HG02840 (cell line): ENCODE measurements around the gene MACC1.
"Not testable (repeated sequence)": the region's sequence is repeated elsewhere in the genome, so short reads cannot be mapped to it uniquely, and the experiment has no call there.

Experiments used
- ATAC-seq: cut with Tn5 transposase; IDR thresholded peaks from one replicate; pipeline ENCODE4 v1.9.1; 2021; ENCODE audit warnings: mild to moderate bottlenecking, moderate library complexity, moderate number of reproducible peaks; ENCODE audit not compliant: unreplicated experiment, low FRiP score

The MACC1 gene

DNA sequence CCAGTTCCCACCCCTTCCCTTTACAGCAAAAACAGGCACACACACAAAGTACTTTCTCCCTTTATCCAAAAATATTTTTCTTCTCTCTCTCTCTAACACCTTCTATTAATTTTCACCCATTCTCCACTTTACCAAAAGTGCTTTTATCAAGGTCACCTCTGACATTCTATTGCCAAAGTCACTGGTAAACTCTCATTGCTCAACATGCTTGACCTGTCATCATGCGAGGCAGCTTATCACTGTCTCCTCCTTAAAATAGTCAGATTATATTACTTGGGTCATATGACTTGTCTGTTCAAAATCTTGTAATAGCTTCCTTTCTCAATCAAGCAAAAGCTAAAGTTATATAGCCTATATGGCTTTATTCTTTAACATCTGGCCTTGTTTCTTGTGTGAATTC lies 28.6 kb downstream of the MACC1 start:
- no peak for ATAC-seq

- not testable (repeated sequence) for ATAC-seq
Observed at GRCh38 chr7:20187850-20188249, 29.3 kb downstream of the MACC1 start.

DNA sequence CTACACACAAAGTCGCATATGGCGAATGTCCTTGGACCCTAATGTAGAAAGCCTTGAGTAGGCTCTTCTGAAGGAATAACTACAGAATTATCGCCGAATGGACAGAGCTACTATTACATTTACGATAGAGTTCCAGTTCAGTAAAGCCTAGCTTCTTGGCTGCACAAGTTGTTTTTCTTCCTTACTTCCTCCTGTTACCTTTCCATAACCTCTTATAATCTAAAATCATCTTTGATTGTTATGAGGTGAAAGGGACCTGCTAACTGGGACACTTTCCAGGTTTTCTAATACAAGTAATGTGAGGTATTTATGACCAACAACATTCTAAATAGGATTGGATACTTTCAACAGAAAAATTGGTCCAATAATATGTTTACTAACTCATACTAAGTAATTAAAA lies 31.2 kb downstream of the MACC1 start:
- no peak for ATAC-seq

DNA sequence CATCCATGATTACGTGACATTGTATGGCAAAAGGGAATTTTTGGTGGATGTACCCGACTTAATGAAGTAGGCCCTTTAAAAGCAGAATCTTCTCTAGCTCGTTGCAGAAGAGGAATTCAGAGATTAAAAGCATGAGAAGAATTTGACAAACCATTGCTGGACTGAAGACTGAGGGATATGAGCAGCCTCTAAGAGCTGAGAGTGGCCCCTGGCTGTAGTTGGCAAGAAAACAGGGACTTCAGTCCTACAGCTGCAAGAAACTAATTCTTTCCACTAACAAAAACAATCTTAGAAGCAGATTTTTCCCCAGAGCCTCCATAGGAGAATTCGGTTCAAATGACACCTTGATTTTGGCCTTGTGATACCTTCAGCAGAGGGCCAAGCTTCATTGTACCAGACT lies 34.1 kb downstream of the MACC1 start:
- no peak for ATAC-seq

- no peak for ATAC-seq
Observed at GRCh38 chr7:20176578-20177242, 40.5 kb downstream of the MACC1 start.

DNA sequence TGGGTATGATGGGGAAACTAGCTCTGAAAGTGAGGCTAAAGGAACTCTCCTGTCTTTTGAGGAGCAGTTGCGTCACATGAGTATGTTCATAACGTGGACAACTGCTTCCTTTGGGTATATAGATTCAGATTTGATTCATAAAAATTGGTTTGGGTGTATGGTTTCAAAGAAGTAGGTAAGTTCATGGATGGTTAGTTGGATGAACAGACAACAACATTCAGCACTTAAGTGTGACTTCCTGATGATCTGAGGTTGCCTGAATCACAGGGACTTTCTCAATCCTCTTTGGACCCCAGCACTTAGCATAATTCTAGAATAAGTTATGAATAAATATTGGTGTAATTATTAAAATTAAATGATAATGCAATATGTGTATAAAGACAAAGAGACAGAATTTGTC lies 43.4 kb downstream of the MACC1 start:
- ATAC-seq, result no peak

DNA sequence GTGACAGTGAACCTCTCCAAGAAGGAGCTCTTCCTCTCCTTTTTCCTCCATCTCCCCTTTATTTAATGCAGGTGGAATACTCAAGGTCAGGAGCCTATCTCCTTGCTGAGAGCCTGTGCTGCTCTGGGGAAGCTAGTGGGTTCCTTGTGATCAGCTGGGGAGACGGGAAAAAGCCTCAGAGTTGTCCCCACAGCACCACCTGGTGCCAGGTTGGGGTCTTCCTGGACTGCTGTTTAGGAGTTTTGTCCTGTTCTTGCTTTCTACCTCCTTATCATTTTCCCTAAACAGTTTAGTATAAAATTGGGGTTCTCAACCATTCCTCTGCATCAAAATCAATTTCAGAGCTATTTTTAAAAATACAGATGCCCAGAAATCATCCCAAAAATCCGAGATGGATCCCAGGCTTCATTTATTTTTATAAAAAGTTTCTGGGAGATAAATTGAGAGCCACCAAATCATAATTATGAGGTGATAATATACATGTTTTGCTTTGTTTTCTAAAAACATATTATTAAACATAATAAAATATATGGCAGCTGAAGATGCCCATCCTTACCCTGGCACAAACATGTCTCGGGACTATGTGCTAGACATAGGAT lies 44.3 kb downstream of the MACC1 start:
- no peak for ATAC-seq

GRCh38 chr7:20170633-20171032 lies 46.6 kb downstream of the MACC1 start:
- ATAC-seq, result no peak

DNA sequence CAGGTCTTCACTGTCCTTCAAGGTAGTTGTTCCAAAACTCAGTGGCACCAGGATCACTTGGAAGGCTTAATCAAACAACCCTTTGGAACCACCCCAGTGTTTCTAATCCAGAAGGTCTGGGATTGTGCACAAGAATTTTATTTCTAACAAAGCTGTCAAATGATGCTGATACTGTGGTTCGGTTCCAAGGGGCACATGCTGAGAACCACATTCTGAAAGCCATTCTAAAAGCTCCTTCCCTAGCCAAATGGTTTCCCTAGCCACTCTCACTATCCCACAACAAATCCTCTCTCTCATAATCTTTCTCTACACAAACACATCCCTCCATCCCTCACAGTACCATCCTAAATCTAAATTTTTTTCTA lies 52.1 kb downstream of the MACC1 start:
- no peak for ATAC-seq

- ATAC-seq, result no peak
Observed at GRCh38 chr7:20164425-20165145, 52.6 kb downstream of the MACC1 start.

DNA sequence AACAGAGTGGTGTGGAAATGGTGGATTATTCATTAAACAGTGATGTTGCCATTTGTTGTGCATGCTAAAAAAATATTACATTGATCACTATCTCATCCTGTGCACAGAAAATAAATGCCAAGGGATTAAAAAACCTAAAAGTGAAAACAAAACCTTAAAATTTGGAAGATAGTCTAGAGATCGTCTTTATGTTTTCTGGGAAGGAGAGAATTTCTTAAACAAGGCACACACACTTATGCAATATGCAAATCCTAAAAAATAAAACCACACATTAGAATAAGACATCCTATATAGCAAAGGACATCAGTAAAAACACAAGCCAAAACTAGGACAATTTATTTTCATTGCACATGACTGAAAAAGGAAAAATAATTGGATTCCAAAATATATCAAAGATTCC lies 54.5 kb downstream of the MACC1 start:
- ATAC-seq, result no peak

GRCh38 chr7:20159226-20159747 lies 57.9 kb downstream of the MACC1 start:
- no peak for ATAC-seq

DNA sequence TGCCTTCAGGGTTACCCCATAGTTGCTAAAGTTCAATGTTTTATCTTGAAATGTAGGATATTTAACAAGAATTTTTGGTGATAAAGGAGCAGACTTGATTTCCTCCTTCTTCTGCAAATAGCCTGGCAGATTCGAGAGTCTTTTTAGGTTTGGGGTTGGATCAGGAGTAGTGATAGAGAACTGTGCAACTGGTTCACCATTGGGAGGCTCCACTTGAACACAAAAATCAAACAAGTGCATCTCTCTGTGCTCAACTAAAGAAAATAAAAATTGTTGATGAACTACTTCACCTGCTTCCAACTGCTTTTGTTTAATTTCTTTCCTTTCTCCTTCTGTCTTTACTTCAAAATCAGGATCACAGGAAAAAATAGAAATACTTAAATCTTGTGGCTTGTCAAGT lies 58.5 kb downstream of the MACC1 start:
- no peak for ATAC-seq

GRCh38 chr7:20157456-20157855 lies 59.7 kb downstream of the MACC1 start:
- no peak for ATAC-seq

DNA sequence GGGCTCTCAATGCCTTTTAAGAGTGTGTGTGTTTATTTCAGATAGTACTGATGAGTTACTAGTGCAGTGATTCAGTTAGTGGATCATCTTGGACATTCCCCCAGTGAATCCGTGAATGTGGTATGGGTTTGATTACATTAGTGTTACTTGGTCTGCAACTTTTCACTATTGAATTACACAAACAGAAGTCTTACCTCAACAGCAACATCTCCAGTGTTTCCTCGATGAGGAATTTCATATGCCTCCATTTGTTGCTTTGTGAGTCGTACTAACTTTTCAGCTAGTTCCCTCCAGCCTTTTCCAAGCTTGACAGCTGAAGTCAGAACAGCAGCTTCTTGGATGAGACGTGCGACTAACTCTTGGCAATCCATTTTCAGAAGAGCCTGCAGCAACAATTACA lies 63.2 kb downstream of the MACC1 start:
- no peak for ATAC-seq

DNA sequence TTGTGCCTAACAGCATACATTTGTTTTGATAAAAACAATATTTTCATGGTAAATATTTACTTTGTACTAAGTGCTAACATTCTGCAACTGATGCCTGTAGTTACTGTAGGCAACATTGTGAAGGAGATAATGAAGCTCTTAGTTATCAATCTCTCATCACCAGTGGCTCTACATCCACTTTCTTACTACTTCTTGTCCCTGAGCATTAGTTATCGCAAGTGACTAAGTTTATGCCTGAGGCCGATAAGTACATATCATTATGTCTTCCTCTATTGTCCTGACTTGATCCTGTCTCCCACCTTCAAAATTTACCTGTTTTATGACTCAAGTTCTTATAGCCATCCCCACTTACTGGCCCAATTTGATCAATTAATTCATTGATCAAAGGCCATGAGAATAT lies 63.6 kb downstream of the MACC1 start:
- ATAC-seq, result no peak

DNA sequence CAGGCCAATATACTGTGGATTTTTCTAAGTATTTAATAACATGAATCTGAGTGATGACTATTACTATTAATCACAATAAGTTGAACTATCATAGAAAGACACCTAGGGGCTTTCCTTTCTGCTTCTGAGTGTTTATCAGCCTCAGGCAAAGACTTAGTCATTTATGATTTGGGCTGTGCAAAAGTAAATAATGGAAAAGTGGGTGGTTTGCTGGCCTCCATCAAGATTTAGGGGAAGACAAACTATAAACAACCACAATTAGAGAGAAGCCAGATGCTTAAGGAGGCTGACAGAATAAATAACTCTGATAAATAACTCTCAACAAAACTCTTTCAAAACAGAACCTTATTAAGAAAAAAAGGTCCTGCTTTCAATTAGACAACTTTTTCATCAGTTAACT lies 64.7 kb downstream of the MACC1 start:
- ATAC-seq, result no peak

- ATAC-seq, result no peak
Observed at GRCh38 chr7:20151708-20152456, 65.3 kb downstream of the MACC1 start.

- ATAC-seq, result no peak
Observed at GRCh38 chr7:20146451-20146850, 70.7 kb downstream of the MACC1 start.

- no peak for ATAC-seq
Observed at GRCh38 chr7:20144801-20145200, 72.4 kb downstream of the MACC1 start.

DNA sequence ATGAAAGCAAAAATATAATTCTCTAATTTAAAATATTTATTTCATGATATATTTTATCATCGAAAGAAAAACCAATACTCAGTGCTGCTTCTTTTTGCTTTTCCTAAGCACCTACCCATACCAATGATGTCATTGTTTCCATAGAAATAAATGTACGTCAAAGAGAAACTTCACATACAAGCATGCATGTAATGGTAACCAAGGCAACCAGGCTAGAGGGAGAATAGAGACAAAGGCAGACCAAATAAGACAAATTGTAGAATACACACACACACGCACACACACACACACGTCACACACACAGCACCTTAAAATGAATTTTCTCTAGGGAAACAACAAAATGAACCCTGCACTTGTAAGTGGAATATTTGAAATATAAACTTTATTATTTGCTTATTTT lies 75.5 kb downstream of the MACC1 start:
- no peak for ATAC-seq
